ENCODE data around the gene LAIR1.

GRCh38 chr19:54407780-54408179 is 43.0 kb upstream of the LAIR1 start:
- TF ChIP-seq, protein P1, sequence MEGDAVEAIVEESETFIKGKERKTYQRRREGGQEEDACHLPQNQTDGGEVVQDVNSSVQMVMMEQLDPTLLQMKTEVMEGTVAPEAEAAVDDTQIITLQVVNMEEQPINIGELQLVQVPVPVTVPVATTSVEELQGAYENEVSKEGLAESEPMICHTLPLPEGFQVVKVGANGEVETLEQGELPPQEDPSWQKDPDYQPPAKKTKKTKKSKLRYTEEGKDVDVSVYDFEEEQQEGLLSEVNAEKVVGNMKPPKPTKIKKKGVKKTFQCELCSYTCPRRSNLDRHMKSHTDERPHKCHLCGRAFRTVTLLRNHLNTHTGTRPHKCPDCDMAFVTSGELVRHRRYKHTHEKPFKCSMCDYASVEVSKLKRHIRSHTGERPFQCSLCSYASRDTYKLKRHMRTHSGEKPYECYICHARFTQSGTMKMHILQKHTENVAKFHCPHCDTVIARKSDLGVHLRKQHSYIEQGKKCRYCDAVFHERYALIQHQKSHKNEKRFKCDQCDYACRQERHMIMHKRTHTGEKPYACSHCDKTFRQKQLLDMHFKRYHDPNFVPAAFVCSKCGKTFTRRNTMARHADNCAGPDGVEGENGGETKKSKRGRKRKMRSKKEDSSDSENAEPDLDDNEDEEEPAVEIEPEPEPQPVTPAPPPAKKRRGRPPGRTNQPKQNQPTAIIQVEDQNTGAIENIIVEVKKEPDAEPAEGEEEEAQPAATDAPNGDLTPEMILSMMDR (IDR thresholded peaks at IDR 0.05) = no peak
- TF ChIP-seq POLR2A (IDR thresholded peaks at IDR 0.05) = no peak
